GM23248 (cell line): ENCODE measurements around the gene PAFAH2. TPM values are rescaled to one million over a fixed set of nuclear protein-coding genes. Genes with fewer than 3 reads are reported as not detected.

Experiments
- DNase-seq: peaks from one replicate; pipeline ENCODE4 v3.0.0-alpha.2; 2015
- H2AFZ ChIP-seq: fragments of 200-600 bp; sonication (generic); 2 replicates; pipeline ENCODE4 v1.6.1; 2016; ENCODE audit warnings: antibody characterized with exemption
- H3F3A ChIP-seq: fragments of 200-600 bp; sonication (generic); 2 replicates; pipeline ENCODE4 v1.6.1; 2016; ENCODE audit warnings: mild to moderate bottlenecking, antibody characterized with exemption, mixed run types; ENCODE audit not compliant: insufficient read depth
- H3K27ac ChIP-seq: fragments of 200-600 bp; sonication (generic); 2 replicates; pipeline ENCODE4 v1.5.1; 2016; ENCODE audit warnings: mild to moderate bottlenecking
- H3K27me3 ChIP-seq: fragments of 200-600 bp; sonication (generic); replicated peaks from 2 replicates; pipeline ENCODE4 v1.6.1; 2016; ENCODE audit warnings: mild to moderate bottlenecking; ENCODE audit not compliant: insufficient read depth
- H3K36me3 ChIP-seq: fragments of 200-600 bp; sonication (generic); 2 replicates; pipeline ENCODE4 v1.6.1; 2016; ENCODE audit warnings: low read depth, mild to moderate bottlenecking
- H3K4me1 ChIP-seq: fragments of 200-600 bp; sonication (generic); 2 replicates; pipeline ENCODE4 v1.6.1; 2016; ENCODE audit warnings: mild to moderate bottlenecking; ENCODE audit not compliant: insufficient read depth
- H3K4me2 ChIP-seq: fragments of 200-600 bp; sonication (generic); one replicate; pipeline ENCODE4 v1.6.1; 2016; ENCODE audit warnings: mild to moderate bottlenecking; ENCODE audit not compliant: unreplicated experiment
- H3K4me3 ChIP-seq: fragments of 200-600 bp; sonication (generic); 2 replicates; pipeline ENCODE4 v1.5.1; 2016; ENCODE audit warnings: mild to moderate bottlenecking
- H3K79me2 ChIP-seq: fragments of 200-600 bp; sonication (generic); 2 replicates; pipeline ENCODE4 v1.6.1; 2016; ENCODE audit warnings: mild to moderate bottlenecking; ENCODE audit not compliant: insufficient read depth
- H3K9ac ChIP-seq: fragments of 200-600 bp; sonication (generic); 2 replicates; pipeline ENCODE4 v1.6.1; 2016; ENCODE audit warnings: mild to moderate bottlenecking
- H3K9me2 ChIP-seq: fragments of 200-600 bp; sonication (generic); 2 replicates; pipeline ENCODE4 v1.6.1; 2016; ENCODE audit warnings: mixed run types, mild to moderate bottlenecking, moderate library complexity; ENCODE audit not compliant: insufficient read depth
- H3K9me3 ChIP-seq: fragments of 200-600 bp; sonication (generic); one replicate; pipeline ENCODE4 v1.6.1; 2017; ENCODE audit warnings: low read depth
- H4K20me1 ChIP-seq: fragments of 200-600 bp; sonication (generic); 2 replicates; pipeline ENCODE4 v1.6.0; 2016; ENCODE audit not compliant: insufficient read depth
- EZH2 ChIP-seq: fragments of 200-600 bp; sonication (generic); IDR thresholded peaks from 2 replicates; pipeline ENCODE4 v1.6.1; 2018; ENCODE audit warnings: antibody characterized with exemption, mild to moderate bottlenecking; ENCODE audit not compliant: insufficient read depth, poor library complexity, severe bottlenecking
- EZH2phosphoT487 ChIP-seq: fragments of 200-600 bp; sonication (generic); IDR thresholded peaks from 2 replicates; pipeline ENCODE4 v1.6.1; 2018; ENCODE audit warnings: antibody characterized with exemption, moderate library complexity, mild to moderate bottlenecking, low read depth; ENCODE audit not compliant: insufficient read depth
- WGBS, 2 experiments: methylation state at CpG; one replicate each; pipeline ENCODE4 v1.1.6; 2015 to 2017; ENCODE audit warnings: low lambda C conversion rate in 2 of 2, low coverage in 1 of 2; ENCODE audit errors: missing lambda C conversion rate in 2 of 2; 5-methylcytosine and 5-hydroxymethylcytosine counted together
- in situ Hi-C: fragments of 300-500 bp; cut with MboI; formaldehyde crosslinking; loops from 2 replicates; pipeline ENCODE4 v1.15.0; 2020
- polyA plus RNA-seq: library from polyadenylated mRNA; unstranded; fragments of >200 nt; fragmentation: Nextera tagmentation; extraction: Ambion mirVana; gene quantifications from 2 replicates; pipeline ENCODE4 v1.2.1, GENCODE V29; 2016
- total RNA-seq: library from RNA; depleted of rRNA; stranded (reverse); fragments of >200 nt; shearing (Covaris generic); gene quantifications from 2 replicates; pipeline ENCODE4 v1.2.3, GENCODE V29; 2014

PAFAH2 gene
- total and polyA plus RNA-seq, 2 experiments from 2014 or later, result 9.5 to 10.7 TPM

- H3K4me2 ChIP-seq, result no peak overlapping the region
- H3K36me3 ChIP-seq, result no peaks in the 10 kb centered on the region
- H3F3A ChIP-seq, result peaks cover 13% of the 10 kb centered on the region; the same call in 1 of the 2 replicates
- in situ Hi-C loops, result no loop called here
- no peaks in the 10 kb centered on the region for H3K9me3 ChIP-seq
- H3K79me2 ChIP-seq, result no peaks in the 10 kb centered on the region
- H3K4me1 ChIP-seq, result peaks cover 40% of the 10 kb centered on the region
- WGBS, 2 experiments, result 85 to 89% methylated on average over 2 of the region's 2 CpGs
- H3K27ac ChIP-seq, result no peak overlapping the region
- no peaks in the 10 kb centered on the region for H4K20me1 ChIP-seq
- H3K27me3 ChIP-seq, result no peaks in the 10 kb centered on the region
- no peak for DNase-seq
- no peak overlapping the region for H2AFZ ChIP-seq
- H3K9ac ChIP-seq, result no peak overlapping the region
- no peak overlapping the region for H3K4me3 ChIP-seq
- no peak for TF ChIP-seq EZH2
- TF ChIP-seq EZH2phosphoT487, result no peak
- no peaks in the 10 kb centered on the region for H3K9me2 ChIP-seq
Observed at GRCh38 chr1:26014179-26014578, 16.3 kb upstream of the PAFAH2 start.

DNA sequence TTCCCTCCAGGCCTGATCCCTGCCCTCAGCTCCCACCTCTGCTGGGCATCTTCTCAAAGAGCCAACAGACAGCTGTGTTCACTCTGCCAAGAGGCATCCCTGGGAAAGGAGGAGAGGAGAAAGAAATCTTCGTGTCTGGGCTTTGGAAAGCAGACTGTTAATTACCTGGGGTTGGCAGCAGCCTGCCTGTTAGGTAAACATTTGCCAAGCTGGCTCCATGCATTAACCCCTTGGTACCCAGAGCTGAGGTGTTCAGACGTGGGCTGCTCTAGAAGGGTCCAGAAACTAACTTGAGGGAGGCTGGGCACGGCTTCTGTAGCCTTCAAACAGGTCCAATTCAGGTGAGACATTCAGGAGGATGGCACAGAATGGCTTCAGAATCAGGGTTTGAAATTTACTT is 15.0 kb upstream of the PAFAH2 start:
- DNase-seq, result no peak
- Histone ChIP-seq H3K4me1 (peaks cover 29% of the 10 kb centered on the region), H3K4me2 (no peak overlapping the region), H3K9me2 (no peaks in the 10 kb centered on the region), H3K9me3 (no peaks in the 10 kb centered on the region), H3K27ac (no peak overlapping the region), H3K9ac (no peak overlapping the region), H3K36me3 (no peaks in the 10 kb centered on the region), H4K20me1 (no peaks in the 10 kb centered on the region), H3K27me3 (no peaks in the 10 kb centered on the region), H3K79me2 (no peaks in the 10 kb centered on the region), H2AFZ (no peak overlapping the region), H3K4me3 (no peak overlapping the region), H3F3A (peaks cover 5% of the 10 kb centered on the region; the same call in 1 of the 2 replicates)
- 62 to 64% methylated on average over 3 of the region's 3 CpGs for WGBS, 2 experiments
- TF ChIP-seq EZH2, result no peak
- TF ChIP-seq EZH2phosphoT487, result no peak
- in situ Hi-C loops, result no loop called here

DNA sequence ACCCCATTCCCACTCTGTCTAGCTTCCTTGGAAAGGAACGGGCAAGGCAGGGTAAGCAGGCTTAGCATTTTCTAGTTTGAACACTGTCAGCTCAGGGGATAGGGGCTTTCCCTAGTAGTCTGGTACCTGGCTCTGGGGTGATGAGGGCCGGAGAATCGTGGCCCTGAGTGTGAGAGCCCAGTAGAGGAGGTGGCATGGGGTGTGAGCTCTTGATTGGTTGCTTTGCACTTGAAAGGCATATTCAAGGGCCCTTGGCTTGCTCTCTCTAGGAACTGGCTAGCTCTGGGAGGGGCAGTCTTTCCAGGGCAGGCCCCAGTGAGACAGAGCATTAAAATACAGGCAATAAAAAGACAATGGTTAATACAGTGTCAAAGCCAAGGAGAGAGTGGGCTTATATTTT is 13.0 kb upstream of the PAFAH2 start:
- H3K27ac ChIP-seq, result no peak overlapping the region
- H3K27me3 ChIP-seq, result no peaks in the 10 kb centered on the region
- TF ChIP-seq EZH2phosphoT487, result no peak
- TF ChIP-seq EZH2, result no peak
- H2AFZ ChIP-seq, result no peak overlapping the region
- H3K4me2 ChIP-seq, result no peak overlapping the region
- H3K4me3 ChIP-seq, result no peak overlapping the region
- H3K4me1 ChIP-seq, result peaks cover 11% of the 10 kb centered on the region; the same call in 1 of the 2 replicates
- no peaks in the 10 kb centered on the region for H3K9me2 ChIP-seq
- H3F3A ChIP-seq, result peaks cover 5% of the 10 kb centered on the region; the same call in 1 of the 2 replicates
- H3K79me2 ChIP-seq, result no peaks in the 10 kb centered on the region
- in situ Hi-C loops, result no loop called here
- no peaks in the 10 kb centered on the region for H4K20me1 ChIP-seq
- WGBS, 2 experiments, result 69 to 73% methylated on average over 3 of the region's 3 CpGs
- H3K36me3 ChIP-seq, result no peaks in the 10 kb centered on the region
- H3K9ac ChIP-seq, result no peak overlapping the region
- H3K9me3 ChIP-seq, result no peaks in the 10 kb centered on the region
- no peak for DNase-seq

- TF ChIP-seq EZH2phosphoT487 (no peak), EZH2 (no peak)
- DNase-seq, result no peak
- H4K20me1 ChIP-seq, result no peaks in the 10 kb centered on the region
- no peaks in the 10 kb centered on the region for H3K36me3 ChIP-seq
- no peaks in the 10 kb centered on the region for H3K79me2 ChIP-seq
- in situ Hi-C loops, result no loop called here
- no peaks in the 10 kb centered on the region for H3F3A ChIP-seq
- 83 to 87% methylated on average over 6 of the region's 6 CpGs for WGBS, 2 experiments
- no peak overlapping the region for H3K4me3 ChIP-seq
- H3K4me1 ChIP-seq, result 0 out of 2 replicates have a peak, but pooled peaks cover 2% of the 10 kb centered on the region
- H3K4me2 ChIP-seq, result no peak overlapping the region
- H2AFZ ChIP-seq, result no peak overlapping the region
- no peaks in the 10 kb centered on the region for H3K9me3 ChIP-seq
- no peak overlapping the region for H3K27ac ChIP-seq
- H3K27me3 ChIP-seq, result no peaks in the 10 kb centered on the region
- H3K9me2 ChIP-seq, result no peaks in the 10 kb centered on the region
- no peak overlapping the region for H3K9ac ChIP-seq
Observed at GRCh38 chr1:26009796-26010447, 12.1 kb upstream of the PAFAH2 start.

GRCh38 chr1:26006710-26007109 is 8.8 kb upstream of the PAFAH2 start:
- TF ChIP-seq EZH2phosphoT487 (no peak), EZH2 (no peak)
- no peaks in the 10 kb centered on the region for H3K9me2 ChIP-seq
- H3K9ac ChIP-seq, result no peak overlapping the region
- H4K20me1 ChIP-seq, result no peaks in the 10 kb centered on the region
- H3K27ac ChIP-seq, result no peak overlapping the region
- no peak overlapping the region for H3K4me2 ChIP-seq
- no peaks in the 10 kb centered on the region for H3K79me2 ChIP-seq
- H3K27me3 ChIP-seq, result no peaks in the 10 kb centered on the region
- no peak overlapping the region for H2AFZ ChIP-seq
- in situ Hi-C loops, result no loop called here
- 80 to 88% methylated on average over 15 to 16 of the region's 16 CpGs for WGBS, 2 experiments
- no peaks in the 10 kb centered on the region for H3K4me1 ChIP-seq
- no peak for DNase-seq
- no peaks in the 10 kb centered on the region for H3F3A ChIP-seq
- H3K36me3 ChIP-seq, result no peaks in the 10 kb centered on the region
- no peak overlapping the region for H3K4me3 ChIP-seq
- H3K9me3 ChIP-seq, result no peaks in the 10 kb centered on the region
